NT2/D1 (cell line): Measurements from ENCODE around the gene SMCHD1.
"Not testable (repeated sequence)": the region's sequence is repeated elsewhere in the genome, so short reads cannot be mapped to it uniquely, and the experiment has no call there.

Experiments
- YY1 ChIP-seq: IDR thresholded peaks from 2 replicates; pipeline ENCODE4 v1.6.1; 2011; ENCODE audit not compliant: insufficient read length, insufficient read depth
- ZNF274 ChIP-seq: IDR thresholded peaks from 2 replicates; pipeline ENCODE4 v1.6.1; 2011; ENCODE audit warnings: mild to moderate bottlenecking, low read depth, low read length

GRCh38 chr18:2660849-2661248 lies 5.3 kb downstream of the SMCHD1 start:
- not testable (repeated sequence) for TF ChIP-seq ZNF274, YY1
